Measurements from ENCODE around the gene AHI1. TPM values are rescaled to one million over a fixed set of nuclear protein-coding genes. Genes with fewer than 3 reads are reported as not detected.

The AHI1 gene
- total RNA-seq, 1 experiment from 2014 or later = 22.8 TPM

GRCh38 chr6:135419162-135419561 lies 78.4 kb downstream of the AHI1 start:
- no peak overlapping the region for H3K4me3 ChIP-seq (ENCODE audit: low read depth, low read length, poor library complexity, severe bottlenecking)
- no peak overlapping the region for H3K27ac ChIP-seq (ENCODE audit: low read depth, low read length, poor library complexity, severe bottlenecking)
- H3K27me3 ChIP-seq (replicated peaks; ENCODE audit: insufficient read depth, low read depth, low read length, poor library complexity) = no peaks in the 10 kb centered on the region
- TF ChIP-seq EZH2 (IDR thresholded peaks at IDR 0.05; ENCODE audit: borderline replicate concordance, low read depth, low read length, poor library complexity, severe bottlenecking) = no peak
- no peak for TF ChIP-seq CTCF (conservative IDR thresholded peaks at IDR 0.05; ENCODE audit: low read depth, low read length)
- CTCF ChIA-PET = no interaction called here
- H3K36me3 ChIP-seq (ENCODE audit: insufficient read depth, low read length, poor library complexity, severe bottlenecking) = no peaks in the 10 kb centered on the region
- POLR2A ChIA-PET (ENCODE audit: low non-redundant PET) = no interaction called here
- intact Hi-C loops (cut with micrococcal nuclease; ENCODE audit: unreplicated experiment) = no loop called here
- no peaks in the 10 kb centered on the region for H3K9me3 ChIP-seq (ENCODE audit: low read depth, low read length, poor library complexity, severe bottlenecking)
- H3K4me1 ChIP-seq (ENCODE audit: insufficient read depth, low read length, poor library complexity, severe bottlenecking) = peaks cover 4% of the 10 kb centered on the region
- no TSS peak for BruUV-seq (replicated peaks)
- DNase-seq (ENCODE audit: low spot score) = no peak

- Histone ChIP-seq H3K4me3 (ENCODE audit: low read depth, low read length, poor library complexity, severe bottlenecking) (no peak overlapping the region), H3K4me1 (ENCODE audit: insufficient read depth, low read length, poor library complexity, severe bottlenecking) (no peaks in the 10 kb centered on the region), H3K9me3 (ENCODE audit: low read depth, low read length, poor library complexity, severe bottlenecking) (no peaks in the 10 kb centered on the region), H3K36me3 (ENCODE audit: insufficient read depth, low read length, poor library complexity, severe bottlenecking) (no peaks in the 10 kb centered on the region), H3K27ac (ENCODE audit: low read depth, low read length, poor library complexity, severe bottlenecking) (no peak overlapping the region), H3K27me3 (replicated peaks; ENCODE audit: insufficient read depth, low read depth, low read length, poor library complexity) (no peaks in the 10 kb centered on the region)
- ChIA-PET CTCF (no interaction called here), POLR2A (ENCODE audit: low non-redundant PET) (no interaction called here)
- DNase-seq (ENCODE audit: low spot score) = no peak
- TF ChIP-seq CTCF (conservative IDR thresholded peaks at IDR 0.05; ENCODE audit: low read depth, low read length) (no peak), EZH2 (IDR thresholded peaks at IDR 0.05; ENCODE audit: borderline replicate concordance, low read depth, low read length, poor library complexity, severe bottlenecking) (no peak)
- intact Hi-C loops (cut with micrococcal nuclease; ENCODE audit: unreplicated experiment) = no loop called here
- BruUV-seq (replicated peaks) = no TSS peak
Observed at GRCh38 chr6:135418040-135418760, 79.3 kb downstream of the AHI1 start.

GRCh38 chr6:135412761-135413160 lies 84.8 kb downstream of the AHI1 start:
- Histone ChIP-seq H3K27ac (ENCODE audit: low read depth, low read length, poor library complexity, severe bottlenecking) (no peak overlapping the region), H3K27me3 (replicated peaks; ENCODE audit: insufficient read depth, low read depth, low read length, poor library complexity) (no peaks in the 10 kb centered on the region), H3K36me3 (ENCODE audit: insufficient read depth, low read length, poor library complexity, severe bottlenecking) (no peaks in the 10 kb centered on the region), H3K4me1 (ENCODE audit: insufficient read depth, low read length, poor library complexity, severe bottlenecking) (no peaks in the 10 kb centered on the region), H3K4me3 (ENCODE audit: low read depth, low read length, poor library complexity, severe bottlenecking) (no peak overlapping the region), H3K9me3 (ENCODE audit: low read depth, low read length, poor library complexity, severe bottlenecking) (no peaks in the 10 kb centered on the region)
- CTCF ChIA-PET = no interaction called here
- BruUV-seq (replicated peaks) = no TSS peak
- DNase-seq (ENCODE audit: low spot score) = no peak
- no peak for TF ChIP-seq CTCF (conservative IDR thresholded peaks at IDR 0.05; ENCODE audit: low read depth, low read length)
- intact Hi-C loops (cut with micrococcal nuclease; ENCODE audit: unreplicated experiment) = no loop called here
- POLR2A ChIA-PET (ENCODE audit: low non-redundant PET) = no interaction called here
